ENCODE data around the gene CHST11.

- TF ChIP-seq, protein P1, sequence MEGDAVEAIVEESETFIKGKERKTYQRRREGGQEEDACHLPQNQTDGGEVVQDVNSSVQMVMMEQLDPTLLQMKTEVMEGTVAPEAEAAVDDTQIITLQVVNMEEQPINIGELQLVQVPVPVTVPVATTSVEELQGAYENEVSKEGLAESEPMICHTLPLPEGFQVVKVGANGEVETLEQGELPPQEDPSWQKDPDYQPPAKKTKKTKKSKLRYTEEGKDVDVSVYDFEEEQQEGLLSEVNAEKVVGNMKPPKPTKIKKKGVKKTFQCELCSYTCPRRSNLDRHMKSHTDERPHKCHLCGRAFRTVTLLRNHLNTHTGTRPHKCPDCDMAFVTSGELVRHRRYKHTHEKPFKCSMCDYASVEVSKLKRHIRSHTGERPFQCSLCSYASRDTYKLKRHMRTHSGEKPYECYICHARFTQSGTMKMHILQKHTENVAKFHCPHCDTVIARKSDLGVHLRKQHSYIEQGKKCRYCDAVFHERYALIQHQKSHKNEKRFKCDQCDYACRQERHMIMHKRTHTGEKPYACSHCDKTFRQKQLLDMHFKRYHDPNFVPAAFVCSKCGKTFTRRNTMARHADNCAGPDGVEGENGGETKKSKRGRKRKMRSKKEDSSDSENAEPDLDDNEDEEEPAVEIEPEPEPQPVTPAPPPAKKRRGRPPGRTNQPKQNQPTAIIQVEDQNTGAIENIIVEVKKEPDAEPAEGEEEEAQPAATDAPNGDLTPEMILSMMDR (IDR thresholded peaks at IDR 0.05 in 2 of 3, conservative IDR thresholded peaks at IDR 0.05 in 1 of 3; ENCODE audit: control insufficient read depth in 2 of 3, extremely low read depth in 1 of 3, insufficient read depth in 1 of 3, low read depth in 3 of 3, low read length in 3 of 3): no peak
- TF ChIP-seq, protein P2, sequence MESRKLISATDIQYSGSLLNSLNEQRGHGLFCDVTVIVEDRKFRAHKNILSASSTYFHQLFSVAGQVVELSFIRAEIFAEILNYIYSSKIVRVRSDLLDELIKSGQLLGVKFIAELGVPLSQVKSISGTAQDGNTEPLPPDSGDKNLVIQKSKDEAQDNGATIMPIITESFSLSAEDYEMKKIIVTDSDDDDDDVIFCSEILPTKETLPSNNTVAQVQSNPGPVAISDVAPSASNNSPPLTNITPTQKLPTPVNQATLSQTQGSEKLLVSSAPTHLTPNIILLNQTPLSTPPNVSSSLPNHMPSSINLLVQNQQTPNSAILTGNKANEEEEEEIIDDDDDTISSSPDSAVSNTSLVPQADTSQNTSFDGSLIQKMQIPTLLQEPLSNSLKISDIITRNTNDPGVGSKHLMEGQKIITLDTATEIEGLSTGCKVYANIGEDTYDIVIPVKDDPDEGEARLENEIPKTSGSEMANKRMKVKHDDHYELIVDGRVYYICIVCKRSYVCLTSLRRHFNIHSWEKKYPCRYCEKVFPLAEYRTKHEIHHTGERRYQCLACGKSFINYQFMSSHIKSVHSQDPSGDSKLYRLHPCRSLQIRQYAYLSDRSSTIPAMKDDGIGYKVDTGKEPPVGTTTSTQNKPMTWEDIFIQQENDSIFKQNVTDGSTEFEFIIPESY (IDR thresholded peaks at IDR 0.05): no peak
- TF ChIP-seq SMAD1 (IDR thresholded peaks at IDR 0.05; ENCODE audit: low read depth, partially characterized antibody): no peak
- TF ChIP-seq BCL11A (IDR thresholded peaks at IDR 0.05; ENCODE audit: low read depth, low read length): no peak
- TF ChIP-seq POLR2A (IDR thresholded peaks at IDR 0.05; ENCODE audit: low read depth, low read length): no peak
- TF ChIP-seq SMC3 (IDR thresholded peaks at IDR 0.05; ENCODE audit: borderline replicate concordance, low read length): no peak
- no peak for TF ChIP-seq TCF3 (IDR thresholded peaks at IDR 0.05; ENCODE audit: borderline replicate concordance, insufficient read depth, low read depth, low read length)
- TF ChIP-seq HDAC6 (IDR thresholded peaks at IDR 0.05; ENCODE audit: unreplicated experiment): no peak
- TF ChIP-seq ELK1 (IDR thresholded peaks at IDR 0.05; ENCODE audit: low read depth, low read length): no peak
- no peak for TF ChIP-seq PKNOX1 (IDR thresholded peaks at IDR 0.05)
Observed at GRCh38 chr12:104506676-104507401, 50.1 kb downstream of the CHST11 start.
